Measurements from ENCODE around the gene FADS1. TPM values are rescaled to one million over a fixed set of nuclear protein-coding genes. Genes with fewer than 3 reads are reported as not detected.

FADS1 gene
- total RNA-seq, 2 experiments from 2014 or later = 33.9 to 34.4 TPM

DNA sequence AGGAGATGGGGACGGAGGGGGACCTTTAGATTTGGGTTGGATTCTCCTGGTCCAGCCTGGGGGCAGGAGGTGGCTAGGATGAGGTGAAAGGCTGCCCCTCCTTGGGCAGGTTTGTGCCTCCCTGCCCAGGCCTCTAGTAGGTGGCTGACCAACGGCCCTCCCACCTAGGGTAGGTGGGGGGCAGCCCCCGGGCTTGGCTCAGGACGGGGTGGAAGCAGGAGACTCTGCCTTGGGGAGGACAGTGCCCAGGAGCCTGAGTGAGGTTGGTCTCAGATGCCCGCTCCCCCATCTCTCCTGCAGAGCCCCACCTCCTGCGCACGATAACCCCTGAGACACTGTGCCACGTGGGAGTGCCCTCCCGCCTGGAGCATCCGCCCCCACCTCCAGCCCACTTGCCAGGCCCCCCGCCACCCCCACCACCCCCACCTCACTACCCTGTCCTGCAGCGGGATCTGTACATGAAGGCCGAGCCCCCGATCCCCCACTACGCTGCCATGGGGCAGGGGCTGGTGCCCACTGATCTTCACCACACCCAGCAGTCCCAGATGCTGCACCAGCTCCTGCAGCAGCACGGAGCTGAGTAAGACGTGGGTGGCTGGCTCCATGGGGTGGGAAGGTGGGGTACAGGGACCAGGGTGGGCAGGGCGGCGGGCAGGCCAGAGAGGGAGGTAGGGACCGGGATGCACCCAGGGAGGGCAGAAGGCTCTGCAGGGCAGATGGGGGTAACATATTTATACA is 46.7 kb downstream of the FADS1 start:
- Mint-ChIP-seq H3K27ac (no peak overlapping the region), H3K4me3 (no peak overlapping the region), H3K4me1 (ENCODE audit: low read depth) (no peaks in the 10 kb centered on the region), H3K27me3 (no peaks in the 10 kb centered on the region), H3K36me3 (ENCODE audit: low read depth) (no peaks in the 10 kb centered on the region), H3K9me3 (no peaks in the 10 kb centered on the region)
- intact Hi-C loops (cut with micrococcal nuclease) = no loop called here
- no peak for TF ChIP-seq CTCF (IDR thresholded peaks at IDR 0.05)
- no peak for ATAC-seq
- DNase-seq = no peak
- ChIA-PET CTCF (interaction anchor here (0.6 to 1.5 kb wide), 2 partner anchors 24 to 36 kb away, joined by 3 read pairs; no protein-coding TSS in a partner anchor), POLR2A (no interaction called here)

GRCh38 chr11:61769169-61769920 is 47.5 kb downstream of the FADS1 start:
- H3K27ac Mint-ChIP-seq = no peak overlapping the region
- no peaks in the 10 kb centered on the region for H3K36me3 Mint-ChIP-seq (ENCODE audit: low read depth)
- no peak for TF ChIP-seq CTCF (IDR thresholded peaks at IDR 0.05)
- ChIA-PET POLR2A (interaction anchor here (0.8 kb wide), 1 partner anchor 10 kb away, joined by 3 read pairs; no protein-coding TSS in a partner anchor), CTCF (interaction anchor here (0.6 to 1.5 kb wide), 2 partner anchors 23 to 36 kb away, joined by 3 read pairs; no protein-coding TSS in a partner anchor)
- H3K4me1 Mint-ChIP-seq (ENCODE audit: low read depth) = no peaks in the 10 kb centered on the region
- no peaks in the 10 kb centered on the region for H3K27me3 Mint-ChIP-seq
- no peaks in the 10 kb centered on the region for H3K9me3 Mint-ChIP-seq
- DNase-seq (no peak), ATAC-seq (no peak)
- H3K4me3 Mint-ChIP-seq = no peak overlapping the region
- intact Hi-C loops (cut with micrococcal nuclease) = no loop called here

- ATAC-seq = no peak
- Mint-ChIP-seq H3K27me3 (no peaks in the 10 kb centered on the region), H3K4me3 (no peak overlapping the region), H3K9me3 (no peaks in the 10 kb centered on the region), H3K4me1 (ENCODE audit: low read depth) (no peaks in the 10 kb centered on the region), H3K27ac (no peak overlapping the region), H3K36me3 (ENCODE audit: low read depth) (no peaks in the 10 kb centered on the region)
- TF ChIP-seq CTCF (IDR thresholded peaks at IDR 0.05) = no peak
- ChIA-PET POLR2A (interaction anchor here (0.8 kb wide), 1 partner anchor 11 kb away, joined by 3 read pairs; no protein-coding TSS in a partner anchor), CTCF (interaction anchor here (1.5 to 1.6 kb wide), 2 partner anchors 35 kb away, joined by 3 to 4 read pairs; no protein-coding TSS in a partner anchor)
- intact Hi-C loops (cut with micrococcal nuclease) = no loop called here
- no peak for DNase-seq
Observed at GRCh38 chr11:61768376-61769076, 48.3 kb downstream of the FADS1 start.

GRCh38 chr11:61766353-61766841 is 50.4 kb downstream of the FADS1 start:
- POLR2A ChIA-PET = no interaction called here
- H3K27me3 Mint-ChIP-seq = no peaks in the 10 kb centered on the region

More at GRCh38 chr11:61766353-61766841, 50.4 kb downstream of the FADS1 start:
- H3K4me3 Mint-ChIP-seq = no peak overlapping the region
- H3K36me3 Mint-ChIP-seq (ENCODE audit: low read depth) = no peaks in the 10 kb centered on the region
- no peak for ATAC-seq
- intact Hi-C loops (cut with micrococcal nuclease) = no loop called here
- H3K27ac Mint-ChIP-seq = no peak overlapping the region
- DNase-seq = no peak
- no peak for TF ChIP-seq CTCF (IDR thresholded peaks at IDR 0.05)
- no peaks in the 10 kb centered on the region for H3K4me1 Mint-ChIP-seq (ENCODE audit: low read depth)
- H3K9me3 Mint-ChIP-seq = no peaks in the 10 kb centered on the region
- CTCF ChIA-PET = interaction anchor here (1.1 to 1.5 kb wide), 2 partner anchors 8 to 13 kb away, joined by 3 read pairs; no protein-coding TSS in a partner anchor

All from activated CD8-positive, alpha-beta T cell treated with anti-CD3 and anti-CD28 coated beads for 36 hours (primary cell).